SIG-M5 (cell line): ENCODE measurements around the gene ENAH.
"Not testable (repeated sequence)": the region's sequence is repeated elsewhere in the genome, so short reads cannot be mapped to it uniquely, and the experiment has no call there.

ENCODE experiments used
- DNase-seq: peaks from one replicate; lab custom pipeline; 2025; lab: John Stamatoyannopoulos, UW

Gene ENAH

GRCh38 chr1:225644666-225645065 lies 8.3 kb downstream of the ENAH start:
- no peak for DNase-seq

- no peak for DNase-seq
Observed at GRCh38 chr1:225642177-225642576, 10.7 kb downstream of the ENAH start.

GRCh38 chr1:225638853-225639252 lies 14.1 kb downstream of the ENAH start:
- DNase-seq: no peak

- no peak for DNase-seq
Observed at GRCh38 chr1:225637651-225638199, 15.2 kb downstream of the ENAH start.

- not testable (repeated sequence) for DNase-seq
Observed at GRCh38 chr1:225636992-225637391, 15.9 kb downstream of the ENAH start.

- DNase-seq: no peak
Observed at GRCh38 chr1:225635649-225636048, 17.3 kb downstream of the ENAH start.

GRCh38 chr1:225632836-225633235 lies 20.1 kb downstream of the ENAH start:
- DNase-seq: not testable (repeated sequence)

- DNase-seq: no peak
Observed at GRCh38 chr1:225631021-225631663, 21.8 kb downstream of the ENAH start.

GRCh38 chr1:225629483-225629882 lies 23.4 kb downstream of the ENAH start:
- no peak for DNase-seq

GRCh38 chr1:225628794-225629193 lies 24.1 kb downstream of the ENAH start:
- DNase-seq: not testable (repeated sequence)

GRCh38 chr1:225627304-225627947 lies 25.5 kb downstream of the ENAH start:
- no peak for DNase-seq

GRCh38 chr1:225626698-225627097 lies 26.2 kb downstream of the ENAH start:
- DNase-seq: no peak

- DNase-seq: no peak
Observed at GRCh38 chr1:225617956-225618355, 35.0 kb downstream of the ENAH start.

- no peak for DNase-seq
Observed at GRCh38 chr1:225617479-225617878, 35.4 kb downstream of the ENAH start.

GRCh38 chr1:225615403-225615790 lies 37.5 kb downstream of the ENAH start:
- not testable (repeated sequence) for DNase-seq

- no peak for DNase-seq
Observed at GRCh38 chr1:225613006-225613405, 39.9 kb downstream of the ENAH start.

GRCh38 chr1:225612287-225612686 lies 40.6 kb downstream of the ENAH start:
- DNase-seq: no peak

GRCh38 chr1:225611537-225612223 lies 41.2 kb downstream of the ENAH start:
- DNase-seq: no peak

- DNase-seq: no peak
Observed at GRCh38 chr1:225610539-225610938, 42.4 kb downstream of the ENAH start.

GRCh38 chr1:225608014-225608796 lies 44.7 kb downstream of the ENAH start:
- DNase-seq: no peak

GRCh38 chr1:225607355-225607754 lies 45.6 kb downstream of the ENAH start:
- no peak for DNase-seq
